Pulmonary artery endothelial cell (primary cell): ENCODE measurements around the gene SNTG2. TPM values are rescaled to one million over a fixed set of nuclear protein-coding genes. Genes with fewer than 3 reads are reported as not detected.
"Not testable (repeated sequence)": the region's sequence is repeated elsewhere in the genome, so short reads cannot be mapped to it uniquely, and the experiment has no call there.

Experiments
- DNase-seq: peaks from one replicate; pipeline ENCODE4 v3.0.0-alpha.2; 2011; ENCODE audit warnings: low read depth, low spot score
- total RNA-seq: library from RNA; depleted of rRNA; stranded (reverse); fragments of >200 nt; gene quantifications from 2 replicates; pipeline ENCODE4 v1.2.3, GENCODE V29; 2014

SNTG2 gene
- total RNA-seq, 1 donor from 2014 or later: not detected

- no peak for DNase-seq
Measured at GRCh38 chr2:1407950-1408675, 457.5 kb downstream of the SNTG2 start.

DNA sequence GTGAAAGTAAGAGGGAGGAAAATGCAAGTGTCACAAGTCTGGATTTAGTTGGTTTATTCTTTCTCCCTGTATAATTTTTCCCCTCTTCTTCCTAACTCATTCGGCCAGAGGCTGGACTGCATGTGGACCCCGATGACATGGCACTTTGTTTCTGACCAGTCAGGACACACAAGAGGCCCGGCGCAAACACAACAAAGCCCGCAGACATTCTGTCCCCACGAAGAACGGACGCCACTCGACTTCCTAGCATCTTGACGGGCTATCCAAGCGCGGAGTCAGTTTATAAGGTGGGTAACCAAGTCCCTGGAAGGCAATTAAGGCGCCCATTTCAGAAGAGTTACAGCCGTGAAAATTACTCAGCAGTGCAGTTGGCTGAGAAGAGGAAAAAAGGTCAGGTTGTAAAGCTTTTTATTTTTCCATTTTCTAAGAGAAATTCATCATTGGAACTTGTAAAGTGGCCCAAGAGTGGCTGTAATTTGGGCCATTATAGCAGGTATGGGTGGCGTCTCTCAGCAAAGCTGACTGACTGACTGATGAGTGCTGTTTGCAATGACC is 462.6 kb downstream of the SNTG2 start, which contains the start of gene TPO:
Gene TPO (plus strand): TSS at position 308 of the 555 bp plus-strand sequence. CDS start 946 bp downstream, outside the sequence.
- DNase-seq: no peak

DNA sequence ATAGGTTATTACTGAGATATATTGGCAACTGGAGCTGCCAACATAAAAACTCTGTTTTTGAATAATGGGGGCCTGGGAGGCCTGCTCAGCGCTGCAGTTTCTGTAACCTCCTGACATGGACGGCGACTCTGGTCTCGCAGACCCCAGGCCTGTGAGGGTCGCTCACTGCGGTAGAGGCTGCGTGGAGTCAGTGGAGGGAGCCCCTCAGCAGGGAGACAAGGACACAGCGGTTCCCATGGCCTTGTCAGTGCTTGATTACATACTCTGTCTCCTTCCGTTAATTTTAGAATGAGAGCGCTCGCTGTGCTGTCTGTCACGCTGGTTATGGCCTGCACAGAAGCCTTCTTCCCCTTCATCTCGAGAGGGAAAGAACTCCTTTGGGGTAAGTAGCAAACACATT is 463.5 kb downstream of the SNTG2 start:
- no peak for DNase-seq

GRCh38 chr2:1414901-1415300 is 464.3 kb downstream of the SNTG2 start:
- not testable (repeated sequence) for DNase-seq

GRCh38 chr2:1415501-1415900 is 464.9 kb downstream of the SNTG2 start:
- no peak for DNase-seq
